HL-60 (cell line): ENCODE results near the gene UBTD1.

Experiments
- CTCF ChIP-seq: IDR thresholded peaks from one replicate; pipeline ENCODE4 v1.5.1; 2011; ENCODE audit warnings: low read length, control low read depth, inconsistent platforms; ENCODE audit not compliant: insufficient read depth
- GABPA ChIP-seq: IDR thresholded peaks from 2 replicates; pipeline ENCODE4 v1.6.1; 2012; ENCODE audit warnings: low read depth
- POLR2AphosphoS5 ChIP-seq: IDR thresholded peaks from 2 replicates; pipeline ENCODE4 v1.6.1; 2012; ENCODE audit warnings: low read depth
- TF ChIP-seq, protein P1 (sequence below): IDR thresholded peaks from 2 replicates; pipeline ENCODE4 v1.6.1; 2012; ENCODE audit warnings: low read depth; ENCODE audit not compliant: insufficient replicate concordance

DNA sequence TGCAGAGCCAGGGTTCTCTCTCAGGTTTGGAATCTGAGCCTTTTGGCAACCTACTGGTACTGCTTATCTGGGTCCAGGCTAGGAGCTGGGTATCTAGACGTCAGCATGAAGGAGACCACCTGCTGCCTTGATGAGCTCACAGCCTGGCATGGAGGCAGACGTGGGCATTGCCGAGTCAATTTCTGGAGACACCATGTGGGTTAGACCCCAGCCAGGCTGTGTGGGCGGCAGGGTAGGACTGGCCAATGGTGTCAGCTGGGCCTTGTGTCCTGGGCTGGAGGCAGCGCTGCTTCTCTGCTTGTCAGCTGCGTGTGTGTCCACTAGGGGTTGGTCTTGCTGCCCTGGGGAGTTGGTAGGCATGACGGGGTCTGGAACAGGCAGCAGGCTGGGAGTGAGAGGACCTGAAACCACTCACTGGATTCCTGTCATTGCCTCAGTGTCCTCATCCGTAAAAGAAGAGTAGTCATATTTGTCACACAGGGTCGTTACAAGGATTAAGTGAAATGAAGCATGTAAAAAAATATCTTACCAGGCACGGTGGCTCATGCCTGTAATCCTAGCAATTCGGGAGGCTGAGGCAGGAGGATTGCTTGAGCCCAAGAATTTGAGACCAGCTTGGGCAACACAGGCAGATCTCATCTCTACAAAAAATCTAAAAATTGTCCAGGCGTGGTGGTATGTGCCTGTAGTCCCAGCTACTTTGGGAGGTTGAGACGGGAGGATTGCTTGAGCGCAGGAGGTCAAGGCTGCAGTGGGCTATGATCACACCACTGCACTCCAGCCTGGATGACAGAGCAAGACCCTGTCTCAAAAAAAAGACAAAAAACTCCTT, 42.2 kb downstream of the UBTD1 start:
- TF ChIP-seq CTCF (no peak), GABPA (no peak), POLR2AphosphoS5 (no peak)
- TF ChIP-seq, protein P1, sequence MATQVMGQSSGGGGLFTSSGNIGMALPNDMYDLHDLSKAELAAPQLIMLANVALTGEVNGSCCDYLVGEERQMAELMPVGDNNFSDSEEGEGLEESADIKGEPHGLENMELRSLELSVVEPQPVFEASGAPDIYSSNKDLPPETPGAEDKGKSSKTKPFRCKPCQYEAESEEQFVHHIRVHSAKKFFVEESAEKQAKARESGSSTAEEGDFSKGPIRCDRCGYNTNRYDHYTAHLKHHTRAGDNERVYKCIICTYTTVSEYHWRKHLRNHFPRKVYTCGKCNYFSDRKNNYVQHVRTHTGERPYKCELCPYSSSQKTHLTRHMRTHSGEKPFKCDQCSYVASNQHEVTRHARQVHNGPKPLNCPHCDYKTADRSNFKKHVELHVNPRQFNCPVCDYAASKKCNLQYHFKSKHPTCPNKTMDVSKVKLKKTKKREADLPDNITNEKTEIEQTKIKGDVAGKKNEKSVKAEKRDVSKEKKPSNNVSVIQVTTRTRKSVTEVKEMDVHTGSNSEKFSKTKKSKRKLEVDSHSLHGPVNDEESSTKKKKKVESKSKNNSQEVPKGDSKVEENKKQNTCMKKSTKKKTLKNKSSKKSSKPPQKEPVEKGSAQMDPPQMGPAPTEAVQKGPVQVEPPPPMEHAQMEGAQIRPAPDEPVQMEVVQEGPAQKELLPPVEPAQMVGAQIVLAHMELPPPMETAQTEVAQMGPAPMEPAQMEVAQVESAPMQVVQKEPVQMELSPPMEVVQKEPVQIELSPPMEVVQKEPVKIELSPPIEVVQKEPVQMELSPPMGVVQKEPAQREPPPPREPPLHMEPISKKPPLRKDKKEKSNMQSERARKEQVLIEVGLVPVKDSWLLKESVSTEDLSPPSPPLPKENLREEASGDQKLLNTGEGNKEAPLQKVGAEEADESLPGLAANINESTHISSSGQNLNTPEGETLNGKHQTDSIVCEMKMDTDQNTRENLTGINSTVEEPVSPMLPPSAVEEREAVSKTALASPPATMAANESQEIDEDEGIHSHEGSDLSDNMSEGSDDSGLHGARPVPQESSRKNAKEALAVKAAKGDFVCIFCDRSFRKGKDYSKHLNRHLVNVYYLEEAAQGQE, result no peak
